DMS153 treated with DMSO at 0.1 percent for 48 hours (cell line): Measurements from ENCODE around the gene GNB1L.
"Not testable (repeated sequence)": the region's sequence is repeated elsewhere in the genome, so short reads cannot be mapped to it uniquely, and the experiment has no call there.

Experiments used
- DNase-seq: peaks from one replicate; lab custom pipeline; 2025; ENCODE audit not compliant: unreplicated experiment; lab: John Stamatoyannopoulos, UW

Gene GNB1L

DNA sequence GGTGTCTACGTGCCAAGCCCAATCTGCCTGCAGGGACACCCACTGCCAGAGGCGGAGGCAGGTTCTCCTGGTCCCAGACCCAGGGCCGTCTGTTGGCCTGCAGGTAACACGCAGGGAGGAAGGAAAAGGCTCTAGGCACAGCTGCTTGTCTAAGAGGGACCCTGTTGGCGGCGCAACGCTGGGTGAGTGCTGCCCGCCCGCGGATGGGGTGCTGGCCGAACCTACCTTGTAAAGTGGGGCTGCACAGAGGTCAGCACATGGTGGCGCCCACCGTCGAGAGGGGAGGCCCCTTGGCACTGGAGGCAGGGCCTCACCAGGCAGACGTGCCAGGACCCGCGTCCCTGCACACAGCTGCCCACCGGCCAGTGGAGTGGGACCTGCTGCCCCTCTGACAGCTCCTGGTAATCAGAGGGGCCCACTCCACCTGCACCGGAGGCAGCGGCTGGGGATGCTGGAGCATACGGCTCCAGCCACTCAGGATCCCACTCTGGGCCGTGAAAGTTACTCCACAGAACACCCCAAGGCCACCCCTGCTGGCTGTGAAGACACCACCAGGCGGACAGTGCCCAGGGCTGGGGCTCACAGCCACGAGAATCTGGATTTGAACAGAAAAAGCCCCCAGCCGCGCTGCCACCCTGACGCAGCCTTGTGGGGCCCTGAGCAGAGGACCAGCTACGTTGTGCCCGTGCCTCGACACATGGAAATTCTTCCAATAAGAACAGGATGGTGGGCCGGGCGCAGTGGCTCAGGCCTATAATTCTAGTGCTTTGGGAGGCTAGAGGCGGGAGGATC lies 70.1 kb downstream of the GNB1L start:
- no peak for DNase-seq

- DNase-seq = no peak
Observed at GRCh38 chr22:19783586-19784383, 70.9 kb downstream of the GNB1L start.

- DNase-seq = no peak
Observed at GRCh38 chr22:19782533-19782932, 72.1 kb downstream of the GNB1L start.

DNA sequence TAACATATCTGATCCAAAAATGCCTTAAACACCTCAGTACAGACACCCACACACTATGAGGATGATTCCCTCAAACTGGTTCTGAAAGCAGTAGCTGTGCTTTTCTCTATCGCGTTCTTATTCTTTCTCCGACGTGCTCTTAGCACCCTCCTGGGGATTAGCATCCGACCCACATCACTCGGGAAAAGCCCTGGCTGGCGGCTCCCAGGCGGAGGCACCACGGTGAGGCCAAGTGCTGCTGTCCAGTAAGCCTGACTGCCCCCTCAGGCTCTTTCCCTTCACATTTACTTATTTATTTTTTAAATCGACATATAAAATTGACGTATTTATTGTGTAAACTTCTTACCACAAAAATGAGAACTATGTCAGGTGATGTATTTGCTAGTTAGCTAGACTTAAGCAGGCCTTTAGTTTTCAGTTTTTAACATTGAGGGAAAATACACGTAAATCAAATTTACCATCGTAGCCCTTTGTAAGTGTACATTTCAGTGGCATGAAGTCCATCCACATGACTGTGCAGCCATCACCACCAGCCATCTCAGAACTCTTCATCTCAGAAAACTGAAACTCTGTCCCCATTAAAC lies 74.9 kb downstream of the GNB1L start:
- DNase-seq = no peak

GRCh38 chr22:19779011-19779421 lies 75.7 kb downstream of the GNB1L start:
- no peak for DNase-seq

DNA sequence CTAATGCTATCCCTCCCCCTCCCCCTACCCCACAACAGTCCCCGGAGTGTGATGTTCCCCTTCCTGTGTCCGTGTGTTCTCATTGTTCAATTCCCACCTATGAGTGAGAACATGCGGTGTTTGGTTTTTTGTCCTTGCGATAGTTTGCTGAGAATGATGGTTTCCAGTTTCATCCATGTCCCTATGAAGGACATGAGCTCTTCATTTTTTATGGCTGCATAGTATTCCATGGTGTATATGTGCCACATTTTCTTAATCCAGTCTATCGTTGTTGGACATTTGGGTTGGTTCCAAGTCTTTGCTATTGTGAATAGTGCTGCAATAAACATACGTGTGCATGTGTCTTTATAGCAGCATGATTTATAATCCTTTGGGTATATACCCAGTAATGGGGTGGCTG lies 77.5 kb downstream of the GNB1L start:
- DNase-seq = not testable (repeated sequence)

- DNase-seq = no peak
Observed at GRCh38 chr22:19776433-19777031, 78.1 kb downstream of the GNB1L start.

- no peak for DNase-seq
Observed at GRCh38 chr22:19775496-19776325, 79.0 kb downstream of the GNB1L start.

GRCh38 chr22:19774628-19775027 lies 80.0 kb downstream of the GNB1L start:
- DNase-seq = no peak

DNA sequence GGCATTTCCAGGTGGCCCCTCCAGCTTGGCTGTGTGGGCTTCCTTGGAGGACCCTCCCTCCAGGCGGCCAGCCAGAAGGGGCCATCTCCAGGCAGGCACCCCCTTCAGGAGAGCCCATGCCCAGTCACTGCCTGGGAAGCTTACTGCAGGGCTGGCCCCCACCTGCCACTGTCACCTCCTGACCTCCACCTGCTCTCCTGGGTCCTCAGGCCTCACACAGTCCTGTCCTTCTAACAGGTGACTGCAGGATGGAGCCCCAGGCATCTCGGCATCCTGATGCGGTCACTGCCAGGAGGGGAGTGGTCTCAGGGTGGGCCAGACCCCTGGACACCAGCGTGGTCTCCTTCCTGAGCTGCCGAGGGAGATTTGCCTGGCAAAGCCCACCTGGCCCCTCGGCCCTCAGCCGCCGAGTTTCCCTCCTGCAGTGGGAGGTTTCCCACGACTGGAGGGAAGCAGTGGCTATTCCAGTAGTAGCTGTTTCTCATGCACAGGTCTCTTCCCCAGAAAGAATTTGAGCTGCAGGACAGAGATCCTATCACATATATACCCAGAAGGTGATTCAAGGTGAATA lies 81.1 kb downstream of the GNB1L start:
- DNase-seq = no peak

DNA sequence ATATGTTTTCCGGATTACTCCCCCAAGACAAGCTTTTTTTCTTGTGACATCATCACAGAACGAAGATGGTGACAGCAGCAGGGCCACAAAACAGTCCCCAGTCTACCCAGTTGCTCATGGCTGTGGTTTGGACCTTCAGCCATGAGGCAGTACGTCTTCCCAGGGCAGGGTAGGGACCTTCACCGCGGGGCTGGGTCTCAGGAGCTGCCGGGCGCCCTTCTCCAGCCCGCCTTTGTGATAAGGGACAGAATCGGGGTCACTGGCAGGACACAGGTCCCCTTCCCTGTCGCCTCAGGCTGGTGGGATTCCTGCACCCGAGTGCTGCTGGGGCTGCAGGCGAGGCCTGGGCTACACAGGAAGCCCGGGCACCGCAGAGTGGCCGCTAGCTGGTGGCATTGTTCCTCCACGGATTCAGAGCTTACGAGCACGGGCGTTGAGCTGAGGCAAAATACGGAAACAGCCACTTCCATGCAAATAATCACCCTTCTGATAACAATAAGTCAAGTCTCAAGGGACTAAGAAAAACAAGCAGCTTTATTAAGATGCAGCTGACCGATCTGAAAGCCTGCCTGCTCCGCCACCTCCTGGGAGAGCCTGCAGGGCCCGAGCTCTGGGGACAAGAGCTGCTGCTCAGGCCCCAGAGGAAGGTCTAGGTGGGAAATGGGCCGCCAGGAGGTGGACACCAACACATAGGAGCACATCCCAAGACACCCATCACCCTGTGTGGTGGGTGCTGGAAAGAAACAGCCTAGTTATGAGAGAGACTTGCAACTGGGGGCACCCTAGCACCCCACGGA lies 81.8 kb downstream of the GNB1L start:
- DNase-seq = peak; percentile 35

- no peak for DNase-seq
Observed at GRCh38 chr22:19772422-19772672, 82.3 kb downstream of the GNB1L start.

GRCh38 chr22:19770349-19771220 lies 84.1 kb downstream of the GNB1L start:
- DNase-seq = no peak

GRCh38 chr22:19769393-19769715 lies 85.3 kb downstream of the GNB1L start:
- no peak for DNase-seq

GRCh38 chr22:19767427-19768341 lies 87.0 kb downstream of the GNB1L start:
- no peak for DNase-seq

- no peak for DNase-seq
Observed at GRCh38 chr22:19766511-19767426, 87.9 kb downstream of the GNB1L start.

DNA sequence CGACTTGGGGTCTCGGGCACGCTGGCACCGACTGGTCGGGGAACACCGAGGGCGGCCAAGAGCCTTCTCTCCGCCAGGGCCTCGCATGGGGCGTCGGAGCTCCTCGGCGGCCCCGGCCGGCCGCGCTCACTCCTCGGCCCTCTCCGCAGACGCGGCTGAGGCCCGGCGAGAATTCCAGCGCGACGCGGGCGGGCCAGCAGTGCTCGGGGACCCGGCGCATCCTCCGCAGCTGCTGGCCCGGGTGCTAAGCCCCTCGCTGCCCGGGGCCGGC lies 88.5 kb downstream of the GNB1L start:
- no peak for DNase-seq
